Measurements from ENCODE around the gene UNC119B.

DNA sequence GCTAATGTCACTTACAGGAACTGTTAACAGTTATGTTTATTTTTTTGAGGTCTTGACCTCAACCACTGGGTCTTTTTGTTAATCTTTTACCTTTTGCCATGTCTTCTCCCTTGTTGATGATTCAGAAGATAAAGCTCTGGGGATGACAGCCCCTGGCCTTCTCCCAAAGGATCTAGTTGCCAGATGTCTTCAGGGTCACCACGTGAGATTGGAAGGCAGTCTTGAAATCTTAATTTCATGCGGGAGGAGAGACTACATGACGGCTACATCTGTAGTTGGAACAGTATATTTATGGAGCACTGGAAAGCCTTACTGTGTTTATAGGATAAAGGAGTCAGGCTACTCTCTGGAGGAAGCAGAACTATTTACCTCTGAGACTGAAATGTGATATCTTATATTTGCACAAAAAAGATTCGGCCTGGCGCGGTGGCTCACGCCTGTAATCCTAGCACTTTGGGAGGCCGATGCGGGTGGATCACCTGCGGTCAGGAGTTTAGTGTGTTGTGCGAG lies 17.7 kb upstream of the UNC119B start:
- TF ChIP-seq POLR2A (IDR thresholded peaks at IDR 0.05; ENCODE audit: low read length) (no peak), GATA1 (IDR thresholded peaks at IDR 0.05; ENCODE audit: low read depth, low read length) (no peak)

Data from erythroblast (primary cell).